SU-DHL-6 (cell line): ENCODE measurements around the gene WASF3.

Experiments used
- CTCF ChIP-seq: fragments of 200-600 bp; sonication (generic); IDR thresholded peaks from one replicate; pipeline ENCODE4 v1.5.1; 2017; ENCODE audit warnings: antibody characterized with exemption, mild to moderate bottlenecking, low read length, moderate library complexity; ENCODE audit not compliant: insufficient read depth, poor library complexity, severe bottlenecking
- EZH2phosphoT487 ChIP-seq: fragments of 200-600 bp; sonication (generic), shearing (Covaris generic); conservative IDR thresholded peaks from 2 replicates; pipeline ENCODE4 v1.6.1; 2018; ENCODE audit warnings: mild to moderate bottlenecking, antibody characterized with exemption, low read length, moderate library complexity, mixed read lengths

- TF ChIP-seq CTCF (no peak), EZH2phosphoT487 (no peak)
Measured at GRCh38 chr13:26518451-26518959, 39.0 kb upstream of the WASF3 start.
